ENCODE results near the gene KPNA1.

Gene KPNA1

GRCh38 chr3:122392868-122393844 lies 121.6 kb downstream of the KPNA1 start:
- ChIA-PET POLR2A (interaction anchor here (1.3 to 1.4 kb wide), 2 partner anchors 9 to 286 kb away, joined by 4 to 9 read pairs; partner anchors contain the start of gene FAM162A), CTCF (interaction anchor here (0.6 to 6.2 kb wide), 20 partner anchors 9 to 1909 kb away, joined by 3 to 71 read pairs (median 4); partner anchors contain the start of genes FAM162A, MIX23, PARP14 and POLQ)
- TF ChIP-seq, protein P1, sequence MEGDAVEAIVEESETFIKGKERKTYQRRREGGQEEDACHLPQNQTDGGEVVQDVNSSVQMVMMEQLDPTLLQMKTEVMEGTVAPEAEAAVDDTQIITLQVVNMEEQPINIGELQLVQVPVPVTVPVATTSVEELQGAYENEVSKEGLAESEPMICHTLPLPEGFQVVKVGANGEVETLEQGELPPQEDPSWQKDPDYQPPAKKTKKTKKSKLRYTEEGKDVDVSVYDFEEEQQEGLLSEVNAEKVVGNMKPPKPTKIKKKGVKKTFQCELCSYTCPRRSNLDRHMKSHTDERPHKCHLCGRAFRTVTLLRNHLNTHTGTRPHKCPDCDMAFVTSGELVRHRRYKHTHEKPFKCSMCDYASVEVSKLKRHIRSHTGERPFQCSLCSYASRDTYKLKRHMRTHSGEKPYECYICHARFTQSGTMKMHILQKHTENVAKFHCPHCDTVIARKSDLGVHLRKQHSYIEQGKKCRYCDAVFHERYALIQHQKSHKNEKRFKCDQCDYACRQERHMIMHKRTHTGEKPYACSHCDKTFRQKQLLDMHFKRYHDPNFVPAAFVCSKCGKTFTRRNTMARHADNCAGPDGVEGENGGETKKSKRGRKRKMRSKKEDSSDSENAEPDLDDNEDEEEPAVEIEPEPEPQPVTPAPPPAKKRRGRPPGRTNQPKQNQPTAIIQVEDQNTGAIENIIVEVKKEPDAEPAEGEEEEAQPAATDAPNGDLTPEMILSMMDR (IDR thresholded peaks at IDR 0.05; ENCODE audit: insufficient read depth, low read length, missing control alignments) = peak; percentile 45
- H3K4me3 ChIP-seq (ENCODE audit: low read depth, low read length) = no peak overlapping the region
- DNase-seq (ENCODE audit: low read depth, low spot score) = no peak

DNA sequence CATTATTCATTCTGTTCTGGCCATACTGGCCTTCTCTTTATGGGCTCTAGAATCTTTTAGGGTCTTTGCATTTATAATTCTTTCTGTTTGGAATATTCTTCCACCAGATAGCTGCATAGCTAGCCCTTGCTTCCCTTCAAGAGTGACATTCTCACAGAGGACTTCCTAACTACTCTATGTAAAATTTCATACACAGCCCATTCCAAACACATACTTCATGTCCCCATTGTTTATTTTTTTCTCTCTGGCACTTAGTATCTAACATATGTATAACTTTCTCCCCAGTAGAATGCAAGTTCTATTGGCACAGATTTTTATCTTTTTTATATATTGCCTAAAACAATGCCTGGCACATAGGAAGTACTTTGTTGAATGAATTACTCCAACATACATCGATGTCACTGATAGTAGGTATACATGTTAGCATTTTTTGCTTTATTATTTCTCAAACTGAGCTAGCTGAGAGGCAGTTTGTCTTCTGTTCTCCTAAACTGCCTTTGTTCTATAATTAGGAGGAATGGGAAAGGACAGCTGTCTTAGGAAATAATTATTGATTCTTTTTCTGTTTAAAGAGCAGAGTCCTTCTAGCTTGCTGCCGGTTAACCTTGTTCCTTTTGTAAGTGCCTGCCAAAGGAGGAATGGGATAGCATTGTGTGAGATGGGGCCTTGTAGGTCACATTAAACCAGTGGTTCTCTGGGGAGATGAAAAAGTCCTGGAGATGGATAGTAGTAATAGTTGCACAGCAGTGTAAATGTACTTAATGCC lies 122.9 kb downstream of the KPNA1 start:
- POLR2A ChIA-PET = interaction anchor here (0.6 kb wide), 1 partner anchor 498 kb away, joined by 3 read pairs; the partner anchor contains the start of gene SLC15A2
- CTCF ChIA-PET = interaction anchor here (1.2 to 6.2 kb wide), 6 partner anchors 8 to 287 kb away, joined by 3 to 71 read pairs (median 23); partner anchors contain the start of genes FAM162A, MIX23 and PARP14
- DNase-seq (ENCODE audit: low read depth, low spot score) = no peak
- no peak overlapping the region for H3K4me3 ChIP-seq (ENCODE audit: low read depth, low read length)
- TF ChIP-seq, protein P1 (IDR thresholded peaks at IDR 0.05; ENCODE audit: insufficient read depth, low read length, missing control alignments) = no peak

- TF ChIP-seq, protein P1 (IDR thresholded peaks at IDR 0.05; ENCODE audit: insufficient read depth, low read length, missing control alignments) = no peak
- CTCF ChIA-PET = interaction anchor here (1.3 to 6.2 kb wide), 3 partner anchors 9 to 290 kb away, joined by 4 to 71 read pairs (median 6); partner anchors contain the start of gene PARP14
Measured at GRCh38 chr3:122390665-122391064, 124.1 kb downstream of the KPNA1 start.

DNA sequence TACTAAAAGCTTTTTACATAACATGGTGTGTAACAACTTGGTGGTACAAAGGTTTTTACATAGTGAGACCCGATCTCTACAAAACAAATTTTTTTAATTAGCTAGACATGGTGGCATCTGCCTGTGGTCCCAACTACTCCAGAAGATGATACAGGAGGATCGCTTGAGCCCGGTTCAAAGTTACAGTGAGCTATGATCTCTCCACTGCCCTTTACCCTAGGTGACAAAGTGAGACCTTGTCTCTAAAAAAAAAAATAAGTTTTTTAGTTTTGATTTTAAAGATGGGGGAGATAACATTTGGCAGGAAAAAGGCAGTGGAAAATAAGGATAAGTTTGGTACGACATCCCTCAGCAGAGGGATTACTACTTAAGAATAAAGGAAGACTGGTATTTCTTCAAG lies 124.8 kb downstream of the KPNA1 start:
- POLR2A ChIA-PET = no interaction called here
- no peak overlapping the region for H3K4me3 ChIP-seq (ENCODE audit: low read depth, low read length)
- TF ChIP-seq, protein P1 (IDR thresholded peaks at IDR 0.05; ENCODE audit: insufficient read depth, low read length, missing control alignments) = no peak
- CTCF ChIA-PET = interaction anchor here (1.3 to 6.2 kb wide), 3 partner anchors 10 to 289 kb away, joined by 4 to 71 read pairs (median 6); partner anchors contain the start of gene PARP14
- no peak for DNase-seq (ENCODE audit: low read depth, low spot score)

More at GRCh38 chr3:122390665-122391064, 124.1 kb downstream of the KPNA1 start:
- no peak overlapping the region for H3K4me3 ChIP-seq (ENCODE audit: low read depth, low read length)
- POLR2A ChIA-PET = no interaction called here
- no peak for DNase-seq (ENCODE audit: low read depth, low spot score)

GRCh38 chr3:122389197-122389596 lies 125.5 kb downstream of the KPNA1 start:
- H3K4me3 ChIP-seq (ENCODE audit: low read depth, low read length) = no peak overlapping the region
- ChIA-PET POLR2A (no interaction called here), CTCF (interaction anchor here (1.3 to 6.2 kb wide), 3 partner anchors 10 to 289 kb away, joined by 4 to 71 read pairs (median 6); partner anchors contain the start of gene PARP14)
- TF ChIP-seq, protein P1 (IDR thresholded peaks at IDR 0.05; ENCODE audit: insufficient read depth, low read length, missing control alignments) = no peak
- DNase-seq (ENCODE audit: low read depth, low spot score) = no peak

Data from AG04449 (cell line).